HUES6 (cell line): Measurements from ENCODE around the gene SLC16A11.

Experiments used
- H3K27ac ChIP-seq: 2 replicates; pipeline ENCODE4 v1.7.0; 2013; ENCODE audit warnings: low read depth, mild to moderate bottlenecking, low read length, inconsistent platforms
- H3K27me3 ChIP-seq: 2 replicates; pipeline ENCODE4 v1.6.1; 2013; ENCODE audit warnings: low read length; ENCODE audit not compliant: control insufficient read depth, insufficient read depth
- H3K36me3 ChIP-seq: 2 replicates; pipeline ENCODE4 v1.6.1; 2013; ENCODE audit warnings: low read length; ENCODE audit not compliant: control insufficient read depth, insufficient read depth
- H3K4me1 ChIP-seq: 2 replicates; pipeline ENCODE4 v1.6.1; 2013; ENCODE audit warnings: low read length; ENCODE audit not compliant: control insufficient read depth, insufficient read depth
- H3K4me3 ChIP-seq: 2 replicates; pipeline ENCODE4 v1.5.1; 2013; ENCODE audit warnings: low read depth, low read length
- H3K9ac ChIP-seq: one replicate; pipeline ENCODE4 v1.6.1; 2013; ENCODE audit warnings: mild to moderate bottlenecking, low read length
- H3K9me3 ChIP-seq: 2 replicates; pipeline ENCODE4 v1.6.1; 2013; ENCODE audit warnings: low read depth, low read length; ENCODE audit not compliant: control insufficient read depth, insufficient read depth

The SLC16A11 gene

DNA sequence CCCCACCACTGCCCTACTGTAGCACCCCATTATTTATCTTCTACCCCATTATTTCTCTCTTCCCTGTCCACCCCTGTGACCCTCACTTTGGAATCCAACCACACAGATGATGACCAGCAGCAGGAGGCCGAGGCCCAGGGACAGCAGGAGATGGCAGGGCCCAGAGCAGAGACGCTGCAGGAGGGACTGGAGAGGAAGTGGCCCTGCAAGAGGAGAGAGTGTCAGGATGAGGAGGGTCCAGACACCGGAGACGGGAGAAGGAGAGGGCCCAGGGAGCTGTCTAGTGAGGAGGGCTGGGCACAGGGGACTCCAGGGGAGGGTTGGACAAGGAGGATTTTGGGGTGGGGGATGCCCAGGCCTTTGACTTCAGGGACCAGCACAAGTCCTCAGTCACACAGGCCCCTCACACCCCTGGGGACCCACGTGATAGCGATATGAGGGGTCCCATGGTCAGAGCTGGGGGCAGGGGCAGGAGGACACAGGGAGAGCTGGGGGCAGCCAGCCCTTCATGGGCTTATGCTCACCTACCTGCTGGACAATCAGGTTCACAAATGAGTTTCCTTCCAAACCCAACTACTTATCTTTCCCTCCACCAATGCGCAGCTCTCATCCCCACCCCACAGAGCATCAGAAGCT is 34.1 kb upstream of the SLC16A11 start:
- Histone ChIP-seq H3K9me3 (no peaks in the 10 kb centered on the region), H3K4me1 (no peaks in the 10 kb centered on the region), H3K27me3 (no peaks in the 10 kb centered on the region; the same call in 1 of the 2 replicates), H3K9ac (no peak overlapping the region), H3K4me3 (no peak overlapping the region), H3K36me3 (no peaks in the 10 kb centered on the region), H3K27ac (no peak overlapping the region)

DNA sequence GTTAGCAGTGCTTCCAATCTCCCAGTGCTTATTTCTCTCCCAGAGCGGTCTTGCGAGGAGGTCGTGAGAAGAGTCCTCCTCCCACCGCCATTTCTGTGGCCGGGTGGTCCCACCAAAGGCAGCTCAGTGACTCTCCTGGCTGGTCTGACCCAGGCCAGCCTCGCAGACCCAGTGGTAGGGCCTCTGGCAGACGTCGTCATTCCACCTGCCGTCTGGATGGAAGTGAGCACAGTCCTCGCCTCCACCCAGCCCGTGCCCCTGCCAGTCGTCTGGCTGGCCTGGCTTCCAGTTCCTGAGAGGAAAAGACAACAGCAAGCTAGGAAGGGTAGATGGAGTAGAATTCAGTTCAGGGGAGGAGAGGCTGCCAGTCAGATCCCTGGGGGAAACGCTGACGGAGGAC is 31.0 kb upstream of the SLC16A11 start:
- Histone ChIP-seq H3K9ac (no peak overlapping the region), H3K27me3 (peaks cover 5% of the 10 kb centered on the region; the same call in 1 of the 2 replicates), H3K9me3 (no peaks in the 10 kb centered on the region), H3K36me3 (no peaks in the 10 kb centered on the region), H3K4me1 (no peaks in the 10 kb centered on the region), H3K4me3 (no peak overlapping the region), H3K27ac (no peak overlapping the region)

DNA sequence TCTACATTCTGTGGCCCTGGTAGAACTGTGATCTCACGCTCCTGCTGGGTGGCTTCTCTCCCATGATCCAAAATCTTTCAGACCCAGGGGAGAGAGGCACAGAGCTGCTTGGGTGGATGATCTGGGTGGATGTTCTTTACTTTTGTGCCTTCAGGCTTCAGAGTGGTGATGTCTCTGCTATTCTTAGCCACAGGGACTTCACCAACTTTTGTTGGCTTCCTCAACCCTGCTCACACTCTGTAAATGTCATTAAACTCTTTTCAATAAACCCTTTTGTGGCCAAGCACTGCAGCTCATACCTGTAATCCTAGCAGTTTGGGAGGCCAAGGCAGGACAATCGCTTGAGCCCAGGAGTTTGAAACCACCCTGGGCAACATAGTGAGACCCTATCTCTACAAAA is 28.5 kb upstream of the SLC16A11 start:
- H3K36me3 ChIP-seq, result no peaks in the 10 kb centered on the region
- no peak overlapping the region for H3K4me3 ChIP-seq
- H3K27ac ChIP-seq, result no peak overlapping the region
- H3K9ac ChIP-seq, result no peak overlapping the region
- H3K4me1 ChIP-seq, result no peaks in the 10 kb centered on the region
- H3K9me3 ChIP-seq, result peaks cover 16% of the 10 kb centered on the region; the same call in 1 of the 2 replicates
- H3K27me3 ChIP-seq, result peaks cover 5% of the 10 kb centered on the region; the same call in 1 of the 2 replicates

DNA sequence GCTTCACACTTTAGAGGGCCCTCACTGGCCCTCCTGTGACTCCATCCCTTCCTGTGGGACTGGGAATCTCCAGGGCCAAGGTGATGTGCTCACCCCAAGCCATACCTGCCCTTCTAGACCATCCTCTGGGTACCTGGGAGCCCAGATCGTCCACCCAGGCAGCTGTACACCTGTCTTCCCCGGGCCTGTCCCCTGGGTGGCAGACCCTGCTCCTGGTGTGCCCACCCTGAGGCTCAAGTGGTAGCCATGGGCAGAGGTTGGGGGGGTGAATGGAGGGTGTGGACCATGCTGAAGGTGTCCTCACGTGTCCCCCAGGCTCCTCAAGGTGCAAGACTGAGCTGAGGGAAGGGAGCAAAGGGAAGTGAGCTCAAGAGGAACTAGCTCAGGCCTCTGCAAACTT is 26.8 kb upstream of the SLC16A11 start:
- H3K4me3 ChIP-seq, result no peak overlapping the region
- peaks cover 25% of the 10 kb centered on the region; the same call in 1 of the 2 replicates for H3K9me3 ChIP-seq
- no peak overlapping the region for H3K27ac ChIP-seq
- no peaks in the 10 kb centered on the region for H3K4me1 ChIP-seq
- peaks cover 5% of the 10 kb centered on the region; the same call in 1 of the 2 replicates for H3K27me3 ChIP-seq
- no peaks in the 10 kb centered on the region for H3K36me3 ChIP-seq
- H3K9ac ChIP-seq, result no peak overlapping the region

DNA sequence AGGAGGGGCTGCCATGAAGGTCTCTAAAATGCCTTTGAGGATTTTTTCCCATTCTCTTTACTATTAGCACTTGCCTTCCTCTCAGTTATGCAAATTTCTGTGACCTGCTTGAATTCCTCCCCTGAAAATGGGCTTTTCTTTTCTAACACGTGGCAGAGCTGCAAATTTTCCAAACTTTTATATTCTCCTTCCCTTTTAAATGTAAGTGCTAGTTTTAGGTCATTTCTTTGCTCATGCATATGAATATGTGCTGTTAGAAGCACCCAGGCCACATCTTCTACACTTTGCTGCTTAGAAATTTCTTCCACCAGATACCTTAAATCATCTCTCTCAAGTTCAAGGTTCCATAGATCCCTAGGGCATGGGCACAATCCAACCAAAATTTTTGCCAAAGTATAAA is 24.4 kb upstream of the SLC16A11 start:
- peaks cover 5% of the 10 kb centered on the region; the same call in 1 of the 2 replicates for H3K27me3 ChIP-seq
- no peaks in the 10 kb centered on the region for H3K36me3 ChIP-seq
- peaks cover 25% of the 10 kb centered on the region; the same call in 1 of the 2 replicates for H3K9me3 ChIP-seq
- no peak overlapping the region for H3K27ac ChIP-seq
- no peak overlapping the region for H3K4me3 ChIP-seq
- no peak overlapping the region for H3K9ac ChIP-seq
- no peaks in the 10 kb centered on the region for H3K4me1 ChIP-seq

GRCh38 chr17:7067198-7067597 is 23.3 kb upstream of the SLC16A11 start:
- H3K9ac ChIP-seq, result no peak overlapping the region

GRCh38 chr17:7064261-7064660 is 20.4 kb upstream of the SLC16A11 start:
- Histone ChIP-seq H3K36me3 (no peaks in the 10 kb centered on the region), H3K9me3 (peaks cover 25% of the 10 kb centered on the region; the same call in 1 of the 2 replicates), H3K4me1 (no peaks in the 10 kb centered on the region), H3K27me3 (no peaks in the 10 kb centered on the region), H3K4me3 (no peak overlapping the region), H3K27ac (no peak overlapping the region), H3K9ac (no peak overlapping the region)

More at GRCh38 chr17:7067198-7067597, 23.3 kb upstream of the SLC16A11 start:
- H3K4me3 ChIP-seq, result no peak overlapping the region
- no peak overlapping the region for H3K27ac ChIP-seq
- peaks cover 25% of the 10 kb centered on the region; the same call in 1 of the 2 replicates for H3K9me3 ChIP-seq
- peaks cover 4% of the 10 kb centered on the region; the same call in 1 of the 2 replicates for H3K27me3 ChIP-seq
- H3K4me1 ChIP-seq, result no peaks in the 10 kb centered on the region
- H3K36me3 ChIP-seq, result no peaks in the 10 kb centered on the region

DNA sequence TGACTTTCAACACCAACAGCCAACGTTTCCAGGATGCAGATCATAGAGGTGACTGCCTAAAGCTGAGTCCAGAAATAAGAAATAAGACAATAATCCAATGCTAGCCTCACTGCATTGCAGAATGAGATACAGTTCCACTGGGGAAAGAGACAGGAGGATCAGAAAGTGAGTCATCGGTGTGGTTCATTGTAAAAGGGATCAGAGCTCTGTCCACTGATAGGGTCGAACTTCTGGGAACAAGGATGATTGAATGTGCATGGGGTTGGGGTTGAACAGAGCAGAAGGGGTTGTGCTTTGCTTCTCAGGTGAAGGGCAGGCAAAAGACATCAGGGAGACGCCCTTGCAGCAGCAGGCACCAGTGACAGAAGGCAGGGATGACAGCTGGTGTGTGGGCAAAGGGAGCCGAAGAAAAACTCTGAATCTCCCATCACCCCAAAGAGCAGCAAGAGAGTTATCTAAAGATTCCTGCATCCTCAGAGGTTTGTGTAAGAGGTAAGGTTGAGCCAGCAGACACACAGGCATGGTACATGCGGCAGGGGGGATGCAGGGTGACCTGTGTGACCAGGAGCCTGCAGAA is 19.7 kb upstream of the SLC16A11 start:
- Histone ChIP-seq H3K4me1 (no peaks in the 10 kb centered on the region), H3K4me3 (no peak overlapping the region), H3K9me3 (peaks cover 20% of the 10 kb centered on the region; the same call in 1 of the 2 replicates), H3K27ac (no peak overlapping the region), H3K27me3 (no peaks in the 10 kb centered on the region; the same call in 1 of the 2 replicates), H3K36me3 (no peaks in the 10 kb centered on the region), H3K9ac (no peak overlapping the region)

DNA sequence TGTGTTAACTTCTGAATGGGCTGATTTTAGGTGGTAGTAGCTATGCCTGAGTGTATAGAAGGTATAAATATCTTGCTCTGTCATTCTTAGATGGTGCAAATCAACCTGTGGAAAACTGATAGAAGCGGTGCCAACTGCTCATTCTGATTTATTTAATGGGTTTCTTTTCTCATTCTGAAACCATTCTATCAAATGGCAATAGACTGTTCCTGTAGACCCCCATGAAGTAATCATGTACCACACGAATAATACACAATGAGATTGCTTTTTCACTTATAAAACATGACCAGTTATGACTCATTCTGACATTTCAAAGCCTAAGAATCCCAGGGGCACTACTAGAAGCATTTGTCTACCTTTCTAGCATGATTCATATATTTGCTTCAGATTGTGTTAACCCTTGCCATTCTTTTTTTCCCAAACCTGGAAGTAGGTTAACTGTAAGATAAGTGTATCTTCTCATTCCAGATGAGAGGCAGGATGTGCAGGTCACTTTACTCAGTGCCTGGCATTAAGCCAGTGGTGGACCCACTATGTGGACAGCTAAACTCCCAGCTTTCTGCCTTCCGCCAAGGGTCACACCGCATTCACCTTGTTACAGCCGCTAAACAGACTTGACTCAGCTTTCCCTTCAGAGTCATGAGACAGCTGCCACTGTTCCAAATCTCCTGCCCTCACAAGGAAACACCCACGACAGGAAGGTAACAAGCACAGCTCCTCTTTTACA is 16.4 kb upstream of the SLC16A11 start:
- H3K4me1 ChIP-seq, result no peaks in the 10 kb centered on the region
- no peak overlapping the region for H3K27ac ChIP-seq
- no peaks in the 10 kb centered on the region for H3K36me3 ChIP-seq
- H3K27me3 ChIP-seq, result no peaks in the 10 kb centered on the region; the same call in 1 of the 2 replicates
- H3K4me3 ChIP-seq, result no peak overlapping the region
- no peak overlapping the region for H3K9ac ChIP-seq
- no peaks in the 10 kb centered on the region; the same call in 1 of the 2 replicates for H3K9me3 ChIP-seq

- no peaks in the 10 kb centered on the region for H3K9me3 ChIP-seq
- no peaks in the 10 kb centered on the region; the same call in 1 of the 2 replicates for H3K27me3 ChIP-seq
- H3K4me3 ChIP-seq, result no peak overlapping the region
- no peak overlapping the region for H3K27ac ChIP-seq
- H3K9ac ChIP-seq, result no peak overlapping the region
- no peaks in the 10 kb centered on the region for H3K4me1 ChIP-seq
- no peaks in the 10 kb centered on the region for H3K36me3 ChIP-seq
These were observed 15.0 kb upstream of the SLC16A11 start for GRCh38 chr17:7058831-7059447.
